T-helper 1 cell treated with Interleukin-12 subunit alpha and Interleukin-12 subunit beta and Interleukin-4 antibody, amounts not matched to agents 30 μg/mL and 1 μg/mL, for 36 hours (primary cell): ENCODE measurements around the gene TRIOBP.
"Not testable (repeated sequence)": the region's sequence is repeated elsewhere in the genome, so short reads cannot be mapped to it uniquely, and the experiment has no call there.

Experiments used
- H3K27ac Mint-ChIP-seq: one replicate; pipeline ENCODE4 v1.8.0; 2021; ENCODE audit warnings: mild to moderate bottlenecking, mixed read lengths
- H3K27me3 Mint-ChIP-seq: one replicate; pipeline ENCODE4 v1.8.0; 2021; ENCODE audit warnings: low read depth, mixed read lengths
- H3K36me3 Mint-ChIP-seq: one replicate; pipeline ENCODE4 v1.8.0; 2021; ENCODE audit warnings: low read depth, mixed read lengths
- H3K4me1 Mint-ChIP-seq: one replicate; pipeline ENCODE4 v1.8.0; 2021; ENCODE audit warnings: low read depth, mixed read lengths
- H3K4me3 Mint-ChIP-seq: one replicate; pipeline ENCODE4 v1.8.0; 2021; ENCODE audit warnings: mild to moderate bottlenecking, moderate library complexity, mixed read lengths
- H3K9me3 Mint-ChIP-seq: one replicate; pipeline ENCODE4 v1.8.0; 2021; ENCODE audit warnings: mixed read lengths

The TRIOBP gene

DNA sequence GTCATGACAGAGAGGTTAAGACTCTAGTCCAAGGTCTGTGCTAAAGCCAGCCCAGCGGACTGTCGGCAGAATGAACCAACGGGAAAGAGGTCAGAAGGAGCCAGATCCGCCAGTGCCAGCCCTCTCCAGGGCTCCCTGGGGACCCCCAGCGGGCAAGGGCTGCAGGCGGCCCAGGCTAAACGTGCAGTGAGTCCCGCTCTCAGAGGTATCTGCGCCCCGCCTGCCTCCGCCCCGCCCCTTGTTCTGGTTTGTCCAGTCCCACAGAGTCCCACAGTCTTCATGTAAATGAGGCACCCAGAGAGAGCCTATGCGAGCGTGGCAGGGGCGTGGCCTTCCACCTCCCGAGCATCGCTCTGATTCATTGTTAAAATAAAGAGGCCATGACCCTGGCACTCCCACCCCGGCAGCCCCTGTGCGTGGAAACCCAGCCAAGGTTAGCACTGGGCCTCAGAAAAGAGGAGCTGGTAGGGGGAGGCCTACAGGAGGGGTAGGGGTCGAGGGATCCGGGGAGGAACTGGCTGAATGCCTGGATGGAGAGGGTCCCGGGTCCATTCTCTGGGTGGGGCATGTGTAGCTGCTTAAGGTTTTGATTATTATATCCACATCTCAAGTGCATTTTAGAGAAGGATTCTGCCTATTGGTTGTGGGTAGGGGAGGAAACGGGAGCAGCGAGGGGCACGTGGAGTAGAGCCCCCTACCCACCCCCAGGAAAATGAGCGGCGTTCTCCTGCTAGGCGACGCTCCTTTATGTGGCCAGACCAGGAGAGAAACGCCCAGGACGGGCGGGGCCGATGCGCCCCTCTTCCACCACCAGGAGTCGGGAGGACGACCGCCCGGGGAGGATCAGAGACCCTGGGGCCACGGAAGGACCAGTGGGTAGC lies at the start of gene TRIOBP:
TSS of gene TRIOBP (plus strand) at position 392 of the 881 bp plus-strand sequence. CDS start 4,318 bp downstream, outside the sequence.
- peak within 1 kb of the TSS; percentile 65 for H3K4me3 Mint-ChIP-seq
- H3K27ac Mint-ChIP-seq, result no peak within 1 kb of the TSS
- H3K36me3 Mint-ChIP-seq, result peaks cover 12% of the 10 kb centered on the region
- H3K27me3 Mint-ChIP-seq, result no peaks in the 10 kb centered on the region
- peaks cover 14% of the 10 kb centered on the region for H3K4me1 Mint-ChIP-seq
- no peaks in the 10 kb centered on the region for H3K9me3 Mint-ChIP-seq

DNA sequence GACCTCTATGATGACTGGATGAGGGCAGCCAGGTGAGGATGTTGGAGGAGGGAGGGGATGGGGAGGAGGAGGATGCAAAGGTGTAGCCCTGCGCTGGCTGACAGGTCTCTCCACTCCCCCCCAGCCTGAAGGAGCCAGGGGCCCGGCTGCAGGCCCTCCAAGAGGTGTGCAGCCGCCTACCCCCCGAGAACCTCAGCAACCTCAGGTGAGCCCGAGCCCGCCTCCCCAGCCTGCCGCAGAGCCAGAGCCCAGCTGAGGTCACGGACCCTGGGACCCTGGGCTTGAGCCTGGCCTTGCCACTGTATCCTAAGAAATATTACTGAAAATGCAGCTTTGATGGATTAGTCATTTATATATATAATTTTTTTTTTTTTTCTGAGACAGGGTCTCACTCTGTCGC lies 49.5 kb upstream of the TRIOBP start:
- H3K27ac Mint-ChIP-seq, result no peak overlapping the region
- H3K4me3 Mint-ChIP-seq, result no peak overlapping the region
- H3K4me1 Mint-ChIP-seq, result peaks cover 9% of the 10 kb centered on the region
- H3K36me3 Mint-ChIP-seq, result peaks cover 39% of the 10 kb centered on the region
- no peaks in the 10 kb centered on the region for H3K9me3 Mint-ChIP-seq
- no peaks in the 10 kb centered on the region for H3K27me3 Mint-ChIP-seq

DNA sequence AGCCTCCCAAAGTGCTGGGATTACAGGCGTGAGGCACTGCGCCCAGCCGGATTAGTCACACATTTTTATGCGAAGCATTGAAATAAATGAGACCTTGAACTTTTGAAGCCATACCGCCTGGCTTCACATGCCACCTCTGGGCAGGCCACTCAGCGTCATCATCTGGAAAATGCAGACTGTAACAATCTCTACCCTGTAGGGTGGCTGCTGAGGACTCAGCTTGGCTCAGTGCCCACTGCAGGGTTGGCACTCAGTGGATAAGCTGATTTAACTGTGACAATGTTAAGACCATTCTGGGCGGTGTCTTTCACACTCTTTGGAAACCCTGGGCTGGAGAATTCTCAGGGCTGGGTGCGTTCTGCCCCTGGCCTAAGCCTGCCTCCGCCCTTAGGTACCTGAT lies 48.9 kb upstream of the TRIOBP start:
- H3K27me3 Mint-ChIP-seq, result no peaks in the 10 kb centered on the region
- H3K27ac Mint-ChIP-seq, result no peak overlapping the region
- peaks cover 39% of the 10 kb centered on the region for H3K36me3 Mint-ChIP-seq
- H3K4me1 Mint-ChIP-seq, result peaks cover 9% of the 10 kb centered on the region
- no peak overlapping the region for H3K4me3 Mint-ChIP-seq
- no peaks in the 10 kb centered on the region for H3K9me3 Mint-ChIP-seq

- H3K4me3 Mint-ChIP-seq, result no peak overlapping the region
- H3K27me3 Mint-ChIP-seq, result no peaks in the 10 kb centered on the region
- no peaks in the 10 kb centered on the region for H3K9me3 Mint-ChIP-seq
- no peak overlapping the region for H3K27ac Mint-ChIP-seq
- no peaks in the 10 kb centered on the region for H3K4me1 Mint-ChIP-seq
- peaks cover 38% of the 10 kb centered on the region for H3K36me3 Mint-ChIP-seq
These were observed 46.2 kb upstream of the TRIOBP start for GRCh38 chr22:37650463-37651136.

GRCh38 chr22:37654563-37655251 lies 42.1 kb upstream of the TRIOBP start:
- H3K9me3 Mint-ChIP-seq, result no peaks in the 10 kb centered on the region
- H3K27me3 Mint-ChIP-seq, result no peaks in the 10 kb centered on the region
- H3K36me3 Mint-ChIP-seq, result peaks cover 29% of the 10 kb centered on the region
- H3K4me3 Mint-ChIP-seq, result no peak overlapping the region
- H3K27ac Mint-ChIP-seq, result no peak overlapping the region
- peaks cover 11% of the 10 kb centered on the region for H3K4me1 Mint-ChIP-seq

- Mint-ChIP-seq H3K4me3 (no peak overlapping the region), H3K27me3 (no peaks in the 10 kb centered on the region), H3K4me1 (peaks cover 16% of the 10 kb centered on the region), H3K9me3 (no peaks in the 10 kb centered on the region), H3K36me3 (peaks cover 25% of the 10 kb centered on the region), H3K27ac (no peak overlapping the region)
These were observed 41.6 kb upstream of the TRIOBP start for GRCh38 chr22:37655252-37655563.

GRCh38 chr22:37656583-37656982 lies 40.3 kb upstream of the TRIOBP start:
- H3K4me1 Mint-ChIP-seq, result peaks cover 25% of the 10 kb centered on the region
- H3K27me3 Mint-ChIP-seq, H3K9me3 Mint-ChIP-seq, H3K4me3 Mint-ChIP-seq: not testable (repeated sequence)
- H3K27ac Mint-ChIP-seq, result peak overlapping the region; percentile 49
- H3K36me3 Mint-ChIP-seq, result peaks cover 22% of the 10 kb centered on the region

- Mint-ChIP-seq H3K27ac (peak overlapping the region; percentile 93), H3K36me3 (peaks cover 18% of the 10 kb centered on the region), H3K27me3 (no peaks in the 10 kb centered on the region), H3K4me3 (peak overlapping the region; percentile 91), H3K4me1 (peaks cover 31% of the 10 kb centered on the region), H3K9me3 (no peaks in the 10 kb centered on the region)
These were observed 39.2 kb upstream of the TRIOBP start for GRCh38 chr22:37657590-37658132.

- Mint-ChIP-seq H3K27ac (peak within 1 kb of the TSS; percentile 93), H3K36me3 (peaks cover 13% of the 10 kb centered on the region), H3K9me3 (no peaks in the 10 kb centered on the region), H3K27me3 (no peaks in the 10 kb centered on the region), H3K4me3 (peak within 1 kb of the TSS; percentile 91), H3K4me1 (peaks cover 31% of the 10 kb centered on the region)
These were observed 38.4 kb upstream of the TRIOBP start, which contains the start of gene PDXP for GRCh38 chr22:37658133-37659065. PDXP (plus strand) TSS chr22:37658723; CDS start chr22:37658783, 60 bp downstream.

- Mint-ChIP-seq H3K4me3 (peak overlapping the region; percentile 86), H3K27me3 (no peaks in the 10 kb centered on the region), H3K9me3 (no peaks in the 10 kb centered on the region), H3K27ac (peak overlapping the region; percentile 42), H3K4me1 (peaks cover 31% of the 10 kb centered on the region), H3K36me3 (peaks cover 9% of the 10 kb centered on the region)
These were observed 37.6 kb upstream of the TRIOBP start for GRCh38 chr22:37659066-37659896.

DNA sequence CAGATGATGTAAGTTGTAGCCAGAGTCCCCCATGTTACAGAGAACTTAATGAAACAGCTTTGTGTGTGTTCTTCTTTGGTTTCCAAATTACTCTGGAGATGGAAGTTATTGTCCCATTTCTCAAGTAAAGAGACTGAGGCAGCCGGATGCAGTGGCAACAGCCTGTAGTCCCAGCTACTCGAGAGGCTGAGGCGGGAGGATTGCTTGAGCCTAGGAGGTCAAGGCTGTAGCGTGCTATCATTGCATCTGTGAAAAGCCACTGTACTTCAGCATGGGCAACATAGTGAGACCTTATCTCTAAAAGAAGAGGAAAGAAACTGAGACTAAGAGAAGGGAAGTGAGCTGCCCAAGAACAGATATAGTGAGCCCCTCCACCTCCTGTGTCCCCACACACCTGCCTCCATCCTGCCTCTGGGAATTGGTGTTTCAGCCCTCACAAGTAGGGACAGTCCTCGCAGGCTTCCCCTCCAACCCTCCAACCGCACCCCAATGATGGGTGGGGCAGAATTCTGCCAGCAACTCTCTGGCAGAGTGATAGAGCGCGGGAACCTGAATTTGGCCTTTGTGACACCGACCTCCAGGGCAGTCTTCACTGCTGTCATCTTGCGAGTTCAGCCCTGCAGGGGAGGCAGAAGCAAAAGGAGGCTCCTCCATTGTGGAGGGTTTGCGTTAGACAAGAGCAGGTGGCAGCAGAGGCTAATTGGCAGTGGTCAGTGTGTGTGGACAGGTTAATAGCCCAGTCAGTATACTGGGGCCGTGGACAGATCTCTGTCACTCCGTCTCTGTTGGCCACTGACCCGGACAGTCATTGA lies 36.7 kb upstream of the TRIOBP start:
- Mint-ChIP-seq H3K36me3 (peaks cover 5% of the 10 kb centered on the region), H3K9me3 (no peaks in the 10 kb centered on the region), H3K27me3 (no peaks in the 10 kb centered on the region), H3K4me3 (peak overlapping the region; percentile 86), H3K27ac (peak overlapping the region; percentile 42), H3K4me1 (peaks cover 31% of the 10 kb centered on the region)

- Mint-ChIP-seq H3K4me1 (peaks cover 31% of the 10 kb centered on the region), H3K27ac (no peak overlapping the region), H3K36me3 (peaks cover 5% of the 10 kb centered on the region), H3K4me3 (peak overlapping the region; percentile 86), H3K27me3 (no peaks in the 10 kb centered on the region), H3K9me3 (no peaks in the 10 kb centered on the region)
These were observed 36.2 kb upstream of the TRIOBP start for GRCh38 chr22:37660709-37661045.
